OCI-LY3 (cell line): ENCODE data around the gene IPCEF1.

Experiments
- CTCF ChIP-seq: fragments of 200-600, 300-600 bp; sonication (generic); IDR thresholded peaks from 2 replicates; pipeline ENCODE4 v1.5.1; 2014; ENCODE audit warnings: antibody characterized with exemption, low read length, low read depth
- EZH2phosphoT487 ChIP-seq: fragments of 200-600 bp; shearing (Covaris generic); IDR thresholded peaks from 2 replicates; pipeline ENCODE4 v1.6.1; 2018; ENCODE audit warnings: antibody characterized with exemption, mixed run types, low read depth

- TF ChIP-seq CTCF (no peak), EZH2phosphoT487 (no peak)
Observed at GRCh38 chr6:154395316-154395715, 38.7 kb upstream of the IPCEF1 start.
